Activated T-cell treated with anti-CD3 and anti-CD28 coated beads, Interleukin-2, amount 50 U/mL, for 4 hours (primary cell): ENCODE data around the gene PRRC2C. TPM values are rescaled to one million over a fixed set of nuclear protein-coding genes. Genes with fewer than 3 reads are reported as not detected.
"Not testable (repeated sequence)": the region's sequence is repeated elsewhere in the genome, so short reads cannot be mapped to it uniquely, and the experiment has no call there.

ENCODE experiments used
- ATAC-seq, 2 donors: fragments of 200-7000 bp; cut with Tn5 transposase; one replicate each; pipeline ENCODE4 v1.10.0; 2021
- DNase-seq: peaks from one replicate; pipeline ENCODE4 v3.0.0-alpha.2; 2020
- H3K27me3 Mint-ChIP-seq: one replicate; pipeline ENCODE4 v1.8.0; 2021; ENCODE audit warnings: low read depth, mixed read lengths
- H3K36me3 Mint-ChIP-seq: one replicate; pipeline ENCODE4 v1.8.0; 2022; ENCODE audit warnings: mixed read lengths; ENCODE audit not compliant: insufficient read depth
- H3K4me1 Mint-ChIP-seq: one replicate; pipeline ENCODE4 v1.8.0; 2021; ENCODE audit warnings: low read depth, mixed read lengths
- H3K4me3 Mint-ChIP-seq: one replicate; pipeline ENCODE4 v1.8.0; 2021; ENCODE audit warnings: mild to moderate bottlenecking, moderate library complexity, mixed read lengths
- H3K9me3 Mint-ChIP-seq: one replicate; pipeline ENCODE4 v1.8.0; 2021; ENCODE audit warnings: mixed read lengths
- total RNA-seq, 3 donors: library from RNA; stranded (reverse); gene quantifications; one replicate each; pipeline ENCODE4 v1.2.1, GENCODE V29; 2021

PRRC2C gene
- total RNA-seq: 100 to 1,000 TPM; 240 to 248 (median 245) TPM

GRCh38 chr1:171485375-171486047 lies at the start of gene PRRC2C:
PRRC2C (plus strand) TSS chr1:171485530; CDS start chr1:171512089, 26,559 bp downstream.
- ATAC-seq: peak; percentile 90 to 92
- peaks cover 15% of the 10 kb centered on the region for H3K36me3 Mint-ChIP-seq
- no peaks in the 10 kb centered on the region for H3K9me3 Mint-ChIP-seq
- peak; percentile 89 for DNase-seq
- no peaks in the 10 kb centered on the region for H3K27me3 Mint-ChIP-seq
- H3K4me1 Mint-ChIP-seq: peaks cover 46% of the 10 kb centered on the region
- peak within 1 kb of the TSS; percentile 98 for H3K4me3 Mint-ChIP-seq

GRCh38 chr1:171438441-171438840 lies 46.9 kb upstream of the PRRC2C start:
- Mint-ChIP-seq H3K27me3 (no peaks in the 10 kb centered on the region), H3K4me3 (no peak overlapping the region), H3K4me1 (peaks cover 13% of the 10 kb centered on the region), H3K36me3 (no peaks in the 10 kb centered on the region), H3K9me3 (no peaks in the 10 kb centered on the region)
- ATAC-seq: no peak
- DNase-seq: no peak

GRCh38 chr1:171440201-171440600 lies 45.1 kb upstream of the PRRC2C start:
- H3K4me1 Mint-ChIP-seq, H3K36me3 Mint-ChIP-seq, ATAC-seq, H3K4me3 Mint-ChIP-seq, H3K9me3 Mint-ChIP-seq, DNase-seq, H3K27me3 Mint-ChIP-seq: not testable (repeated sequence)

- H3K9me3 Mint-ChIP-seq, H3K4me1 Mint-ChIP-seq, H3K4me3 Mint-ChIP-seq, ATAC-seq, H3K36me3 Mint-ChIP-seq, H3K27me3 Mint-ChIP-seq, DNase-seq: not testable (repeated sequence)
Observed at GRCh38 chr1:171441278-171441895, 43.9 kb upstream of the PRRC2C start.

GRCh38 chr1:171446386-171446785 lies 38.9 kb upstream of the PRRC2C start:
- ATAC-seq (no peak), DNase-seq (no peak)
- Mint-ChIP-seq H3K36me3 (no peaks in the 10 kb centered on the region), H3K4me1 (no peaks in the 10 kb centered on the region), H3K27me3 (peaks cover 2% of the 10 kb centered on the region), H3K9me3 (no peaks in the 10 kb centered on the region), H3K4me3 (no peak overlapping the region)

DNA sequence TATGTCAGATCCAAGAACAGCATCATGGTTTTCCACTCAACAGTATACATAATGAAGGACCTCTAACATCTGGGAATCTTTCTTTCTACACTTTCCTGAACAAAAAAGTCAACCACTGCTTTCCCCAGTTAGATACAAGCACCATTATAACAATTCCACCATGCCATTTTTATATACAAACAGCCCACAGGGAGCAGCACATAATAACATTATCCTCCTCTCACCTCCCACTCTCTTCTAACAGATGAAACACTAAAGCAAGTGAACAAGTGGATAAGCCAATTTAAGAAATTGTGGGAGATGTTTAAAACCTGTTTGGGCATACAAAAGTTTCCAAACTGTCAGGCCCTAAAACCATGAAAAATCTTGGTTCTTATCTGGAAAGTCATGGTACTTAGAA lies 29.4 kb upstream of the PRRC2C start:
- Mint-ChIP-seq H3K4me3 (no peak overlapping the region), H3K4me1 (no peaks in the 10 kb centered on the region), H3K9me3 (peaks cover 5% of the 10 kb centered on the region), H3K27me3 (peaks cover 5% of the 10 kb centered on the region), H3K36me3 (no peaks in the 10 kb centered on the region)
- ATAC-seq: no peak
- DNase-seq: no peak

DNA sequence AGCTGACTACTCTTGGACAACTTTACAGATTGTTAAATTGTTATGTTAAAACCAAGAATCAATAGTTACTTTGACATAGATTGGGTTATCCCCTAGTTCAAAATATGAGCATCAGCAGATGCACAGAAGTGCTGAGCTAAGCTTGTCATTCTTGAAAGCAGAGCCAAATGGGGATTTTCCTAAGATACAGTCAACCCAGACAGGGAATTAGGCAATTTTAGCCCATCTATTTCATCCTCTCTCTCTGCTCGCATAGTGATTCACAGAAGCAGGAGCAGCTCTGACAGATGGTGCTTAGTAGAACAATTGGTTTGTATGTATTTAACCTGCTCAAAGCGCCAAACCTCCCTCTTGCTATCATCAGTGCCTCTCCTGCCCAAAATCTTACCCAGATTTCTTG lies 27.9 kb upstream of the PRRC2C start:
- Mint-ChIP-seq H3K4me1 (no peaks in the 10 kb centered on the region), H3K9me3 (peaks cover 3% of the 10 kb centered on the region), H3K4me3 (no peak overlapping the region), H3K27me3 (peaks cover 2% of the 10 kb centered on the region), H3K36me3 (no peaks in the 10 kb centered on the region)
- ATAC-seq (no peak), DNase-seq (no peak)

DNA sequence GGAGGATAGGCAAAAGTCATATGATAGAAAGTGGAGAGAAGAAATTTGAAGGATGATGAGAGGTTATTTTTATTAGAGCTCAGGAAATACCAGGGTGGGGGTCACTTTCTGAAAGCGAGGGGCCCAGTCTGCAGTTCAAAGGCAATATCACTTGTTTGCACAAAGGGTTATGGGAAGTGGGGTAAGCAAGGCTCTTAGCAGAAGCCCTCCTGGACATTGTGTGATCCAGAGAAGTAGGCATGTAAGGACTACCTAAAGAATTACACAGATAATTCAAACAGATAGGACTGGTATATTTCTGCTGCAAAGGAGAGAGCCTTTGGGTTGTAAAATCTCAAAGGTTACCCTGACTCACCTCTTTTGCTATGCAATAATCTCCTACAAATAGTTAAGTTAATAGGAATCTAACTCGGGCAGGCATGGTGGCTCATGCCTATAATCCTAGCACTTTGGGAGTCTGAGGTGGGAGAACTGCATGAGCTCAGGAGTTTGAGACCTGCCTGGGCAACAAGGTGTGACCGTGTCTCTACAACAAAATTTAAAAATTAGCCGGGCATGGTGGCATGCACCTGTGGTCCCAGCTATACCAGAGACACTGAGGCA lies 25.2 kb upstream of the PRRC2C start:
- H3K36me3 Mint-ChIP-seq: no peaks in the 10 kb centered on the region
- no peaks in the 10 kb centered on the region for H3K9me3 Mint-ChIP-seq
- peaks cover 2% of the 10 kb centered on the region for H3K27me3 Mint-ChIP-seq
- H3K4me1 Mint-ChIP-seq: no peaks in the 10 kb centered on the region
- DNase-seq (no peak), ATAC-seq (no peak)
- H3K4me3 Mint-ChIP-seq: no peak overlapping the region

DNA sequence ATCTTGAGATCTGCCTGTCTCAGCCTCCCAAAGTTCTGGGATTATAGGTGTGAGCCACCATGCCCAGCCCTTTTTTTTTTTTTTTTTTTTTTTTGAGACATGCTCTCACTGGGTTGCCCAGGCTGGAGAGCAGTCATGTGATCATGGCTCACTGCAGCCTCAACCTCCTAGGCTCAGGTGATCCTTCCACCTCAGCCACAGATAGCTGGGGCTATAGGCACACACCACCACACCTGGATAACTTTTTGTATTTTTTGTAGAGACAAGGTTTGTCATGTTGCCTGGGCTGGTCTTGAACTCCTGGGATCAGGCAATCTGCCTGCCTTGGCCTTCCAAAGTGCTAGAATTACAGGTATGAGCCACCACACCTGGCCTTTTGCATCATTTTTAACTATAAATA lies 17.7 kb upstream of the PRRC2C start:
- Mint-ChIP-seq H3K9me3 (no peaks in the 10 kb centered on the region), H3K27me3 (no peaks in the 10 kb centered on the region), H3K4me1 (no peaks in the 10 kb centered on the region), H3K36me3 (no peaks in the 10 kb centered on the region), H3K4me3 (no peak overlapping the region)
- DNase-seq (no peak), ATAC-seq (no peak)

- Mint-ChIP-seq H3K4me3 (no peak overlapping the region), H3K4me1 (no peaks in the 10 kb centered on the region), H3K9me3 (no peaks in the 10 kb centered on the region), H3K27me3 (no peaks in the 10 kb centered on the region), H3K36me3 (no peaks in the 10 kb centered on the region)
- ATAC-seq (peak in 1 of 2 donors; percentile 10), DNase-seq (no peak)
Observed at GRCh38 chr1:171468120-171468750, 17.1 kb upstream of the PRRC2C start.

- H3K27me3 Mint-ChIP-seq: no peaks in the 10 kb centered on the region
- ATAC-seq (no peak), DNase-seq (no peak)
- H3K4me3 Mint-ChIP-seq: no peak overlapping the region
- no peaks in the 10 kb centered on the region for H3K4me1 Mint-ChIP-seq
- H3K9me3 Mint-ChIP-seq: no peaks in the 10 kb centered on the region
- no peaks in the 10 kb centered on the region for H3K36me3 Mint-ChIP-seq
Observed at GRCh38 chr1:171470726-171471125, 14.6 kb upstream of the PRRC2C start.

GRCh38 chr1:171472183-171472647 lies 13.1 kb upstream of the PRRC2C start:
- Mint-ChIP-seq H3K4me1 (no peaks in the 10 kb centered on the region), H3K9me3 (no peaks in the 10 kb centered on the region), H3K27me3 (no peaks in the 10 kb centered on the region), H3K36me3 (no peaks in the 10 kb centered on the region), H3K4me3 (no peak overlapping the region)
- DNase-seq: no peak
- ATAC-seq: no peak

DNA sequence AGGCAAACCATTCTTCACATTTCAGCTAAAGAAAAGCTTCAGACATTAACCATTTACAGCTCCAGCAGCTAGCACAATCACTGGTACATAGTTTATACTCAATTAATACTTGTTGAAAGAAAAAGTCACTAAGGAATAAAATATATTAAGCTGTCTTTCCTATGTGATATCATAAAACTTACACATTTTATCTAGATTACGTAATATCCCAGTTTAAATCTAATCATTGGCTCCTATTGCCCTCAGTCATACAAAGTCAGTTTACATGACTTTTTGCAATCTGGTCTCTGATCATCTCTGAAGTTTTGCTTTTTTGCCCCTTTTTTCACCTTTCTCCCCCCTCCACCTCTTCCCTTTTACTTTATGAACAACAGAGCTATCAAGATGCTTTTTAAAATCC lies 8.5 kb upstream of the PRRC2C start:
- ATAC-seq (no peak), DNase-seq (no peak)
- Mint-ChIP-seq H3K9me3 (no peaks in the 10 kb centered on the region), H3K4me1 (no peaks in the 10 kb centered on the region), H3K4me3 (no peak overlapping the region), H3K36me3 (no peaks in the 10 kb centered on the region), H3K27me3 (no peaks in the 10 kb centered on the region)

GRCh38 chr1:171477804-171478203 lies 7.5 kb upstream of the PRRC2C start:
- ATAC-seq (no peak), DNase-seq (no peak)
- no peaks in the 10 kb centered on the region for H3K9me3 Mint-ChIP-seq
- no peaks in the 10 kb centered on the region for H3K4me1 Mint-ChIP-seq
- H3K4me3 Mint-ChIP-seq: no peak overlapping the region
- H3K36me3 Mint-ChIP-seq: no peaks in the 10 kb centered on the region
- no peaks in the 10 kb centered on the region for H3K27me3 Mint-ChIP-seq
